H9 (cell line): ENCODE data around the gene GLRA3. TPM values are rescaled to one million over a fixed set of nuclear protein-coding genes. Genes with fewer than 3 reads are reported as not detected.

Experiments
- DNase-seq: peaks from one replicate; pipeline ENCODE4 v3.0.0-alpha.2; 2017
- H2AFZ ChIP-seq: one replicate; pipeline ENCODE4 v1.6.1; 2013; ENCODE audit warnings: mild to moderate bottlenecking, low read length, control low read depth, moderate library complexity
- H2AK5ac ChIP-seq: 2 replicates; pipeline ENCODE4 v1.6.1; 2013; ENCODE audit warnings: low read length, control low read depth, mixed read lengths; ENCODE audit not compliant: insufficient read length
- H2BK120ac ChIP-seq: one replicate; pipeline ENCODE4 v1.6.1; 2013; ENCODE audit warnings: low read depth, mild to moderate bottlenecking, low read length, control low read depth, inconsistent platforms; ENCODE audit not compliant: poor library complexity, severe bottlenecking
- H2BK12ac ChIP-seq: 2 replicates; pipeline ENCODE4 v1.6.1; 2013; ENCODE audit warnings: low read length, control low read depth, mixed read lengths, low read depth; ENCODE audit not compliant: insufficient read length
- H2BK15ac ChIP-seq: 2 replicates; pipeline ENCODE4 v1.6.1; 2013; ENCODE audit warnings: low read depth, low read length, control low read depth
- H2BK20ac ChIP-seq: one replicate; pipeline ENCODE4 v1.6.1; 2013; ENCODE audit warnings: low read depth, mild to moderate bottlenecking, low read length, control low read depth, inconsistent platforms; ENCODE audit not compliant: poor library complexity, severe bottlenecking
- H2BK5ac ChIP-seq: 2 replicates; pipeline ENCODE4 v1.6.1; 2013; ENCODE audit warnings: low read length, control low read depth, mixed read lengths; ENCODE audit not compliant: insufficient read length
- H3K14ac ChIP-seq: 2 replicates; pipeline ENCODE4 v1.6.1; 2013; ENCODE audit warnings: low read length, control low read depth; ENCODE audit not compliant: insufficient read depth
- H3K18ac ChIP-seq: 2 replicates; pipeline ENCODE4 v1.6.1; 2013; ENCODE audit warnings: low read depth, mild to moderate bottlenecking, mixed read lengths, low read length, control low read depth; ENCODE audit not compliant: insufficient read length
- H3K23ac ChIP-seq: 2 replicates; pipeline ENCODE4 v1.6.1; 2013; ENCODE audit warnings: low read length, control low read depth, mixed read lengths, low read depth; ENCODE audit not compliant: insufficient read length
- H3K23me2 ChIP-seq: 2 replicates; pipeline ENCODE4 v1.6.1; 2013; ENCODE audit warnings: low read depth, mild to moderate bottlenecking, mixed read lengths, low read length, control low read depth; ENCODE audit not compliant: insufficient read length, poor library complexity, severe bottlenecking
- H3K27ac ChIP-seq: 2 replicates; pipeline ENCODE4 v1.5.1; 2013; ENCODE audit warnings: low read length, control low read depth, mixed read lengths, low read depth; ENCODE audit not compliant: insufficient read length
- H3K27me3 ChIP-seq: 2 replicates; pipeline ENCODE4 v1.6.1; 2013; ENCODE audit warnings: low read length, control low read depth, inconsistent platforms; ENCODE audit not compliant: insufficient read depth
- H3K4ac ChIP-seq: 2 replicates; pipeline ENCODE4 v1.6.1; 2013; ENCODE audit warnings: low read depth, mild to moderate bottlenecking, control low read depth, inconsistent platforms, low read length, moderate library complexity
- H3K4me1 ChIP-seq: 2 replicates; pipeline ENCODE4 v1.6.1; 2013; ENCODE audit warnings: low read length, control low read depth, inconsistent platforms; ENCODE audit not compliant: insufficient read depth
- H3K4me2 ChIP-seq: 2 replicates; pipeline ENCODE4 v1.6.1; 2013; ENCODE audit warnings: low read length, control low read depth, mixed read lengths; ENCODE audit not compliant: insufficient read length, insufficient read depth
- H3K56ac ChIP-seq: 2 replicates; pipeline ENCODE4 v1.6.1; 2013; ENCODE audit warnings: low read depth, mild to moderate bottlenecking, mixed read lengths, low read length, control low read depth; ENCODE audit not compliant: insufficient read length
- H3K79me1 ChIP-seq: 2 replicates; pipeline ENCODE4 v1.6.1; 2013; ENCODE audit warnings: low read depth, mild to moderate bottlenecking, moderate library complexity, low read length, control low read depth, inconsistent platforms; ENCODE audit not compliant: insufficient read depth, poor library complexity, severe bottlenecking
- H3K79me2 ChIP-seq: 2 replicates; pipeline ENCODE4 v1.6.1; 2013; ENCODE audit warnings: low read length, control low read depth, inconsistent platforms; ENCODE audit not compliant: insufficient read depth
- H3K9ac ChIP-seq: 2 replicates; pipeline ENCODE4 v1.6.1; 2013; ENCODE audit warnings: low read length, control low read depth, mixed read lengths; ENCODE audit not compliant: insufficient read length; ENCODE audit errors: extremely low read depth
- H3K9me3 ChIP-seq: one replicate; pipeline ENCODE4 v1.6.1; 2013; ENCODE audit warnings: low read depth, low read length, inconsistent platforms; ENCODE audit not compliant: control insufficient read depth
- H3T11ph ChIP-seq: one replicate; pipeline ENCODE4 v1.6.1; 2013; ENCODE audit warnings: mild to moderate bottlenecking, low read length, control low read depth, inconsistent platforms
- H4K20me1 ChIP-seq: one replicate; pipeline ENCODE4 v1.6.1; 2013; ENCODE audit not compliant: control insufficient read depth, insufficient read length, insufficient read depth
- H4K5ac ChIP-seq: 2 replicates; pipeline ENCODE4 v1.6.1; 2013; ENCODE audit warnings: low read depth, mild to moderate bottlenecking, mixed read lengths, low read length, control low read depth; ENCODE audit not compliant: insufficient read length
- H4K8ac ChIP-seq: replicated peaks from 2 replicates; pipeline ENCODE4 v1.6.1; 2013; ENCODE audit warnings: low read length, control low read depth, mixed read lengths, low read depth; ENCODE audit not compliant: insufficient read length
- H4K91ac ChIP-seq: 2 replicates; pipeline ENCODE4 v1.6.1; 2013; ENCODE audit warnings: low read depth, mild to moderate bottlenecking, moderate library complexity, mixed read lengths, low read length, control low read depth; ENCODE audit not compliant: insufficient read length
- H3K27ac Mint-ChIP-seq, 3 experiments: 2 replicates in 2 of 3; 3 replicates in 1 of 3; pipeline ENCODE4 v1.8.0; 2020 to 2021; ENCODE audit warnings: mixed read lengths in 3 of 3, mild to moderate bottlenecking in 1 of 3, moderate library complexity in 1 of 3
- H3K27me3 Mint-ChIP-seq: 2 replicates; pipeline ENCODE4 v1.8.0; 2021; ENCODE audit warnings: low read depth, mild to moderate bottlenecking, moderate library complexity, mixed read lengths
- H3K36me3 Mint-ChIP-seq, 3 experiments: 2 replicates in 2 of 3; 3 replicates in 1 of 3; pipeline ENCODE4 v1.8.0; 2020 to 2021; ENCODE audit warnings: low read depth in 3 of 3, mixed read lengths in 3 of 3; ENCODE audit not compliant: insufficient read depth in 1 of 3
- H3K4me1 Mint-ChIP-seq, 2 experiments: 2 replicates each; pipeline ENCODE4 v1.8.0; 2020; ENCODE audit warnings: mixed read lengths in 2 of 2
- H3K4me3 Mint-ChIP-seq, 2 experiments: 2 replicates in 1 of 2; 3 replicates in 1 of 2; pipeline ENCODE4 v1.8.0; 2020 to 2021; ENCODE audit warnings: mild to moderate bottlenecking in 2 of 2, mixed read lengths in 2 of 2, moderate library complexity in 1 of 2
- H3K9me3 Mint-ChIP-seq, 2 experiments: 2 replicates in 1 of 2; 3 replicates in 1 of 2; pipeline ENCODE4 v1.8.0; 2020; ENCODE audit warnings: mild to moderate bottlenecking in 2 of 2, mixed read lengths in 2 of 2, moderate library complexity in 1 of 2
- CTCF ChIP-seq: fragments of 200-600 bp; sonication (generic); conservative IDR thresholded peaks from 3 replicates; pipeline ENCODE4 v1.8.0; 2021; ENCODE audit warnings: antibody characterized with exemption, mild to moderate bottlenecking
- WGBS: extraction: QIAGEN DNeasy Blood & Tissue Kit; methylation state at CpG from one replicate; pipeline ENCODE4 v1.1.7; 2013; ENCODE audit warnings: missing lambda C conversion rate, low lambda C conversion rate, mixed read lengths; ENCODE audit not compliant: insufficient read length; ENCODE audit errors: extremely low coverage; 5-methylcytosine and 5-hydroxymethylcytosine counted together
- total RNA-seq: library from RNA; stranded (reverse); gene quantifications from 2 replicates; pipeline ENCODE4 v1.2.1, GENCODE V29; 2021

GLRA3 gene
- total RNA-seq, 1 experiment from 2014 or later: 0.09 TPM

GRCh38 chr4:174717828-174718227 lies 111.2 kb downstream of the GLRA3 start:
- Histone ChIP-seq H2BK12ac (no peak overlapping the region), H3K9ac (no peak overlapping the region), H2BK120ac (no peak overlapping the region), H3K4me1 (no peaks in the 10 kb centered on the region; the same call in 1 of the 2 replicates), H3K79me2 (no peaks in the 10 kb centered on the region), H2BK20ac (no peak overlapping the region), H3K27me3 (peaks cover 2% of the 10 kb centered on the region; the same call in 1 of the 2 replicates), H3K18ac (no peak overlapping the region), H4K5ac (no peak overlapping the region), H3T11ph (no peak overlapping the region), H2AK5ac (no peak overlapping the region), H3K14ac (no peak overlapping the region), H3K56ac (no peak overlapping the region), H4K20me1 (no peaks in the 10 kb centered on the region), H3K4me2 (no peak overlapping the region), H3K23ac (no peak overlapping the region), H3K9me3 (no peaks in the 10 kb centered on the region), H3K27ac (no peak overlapping the region), H3K4ac (no peak overlapping the region), H2BK5ac (no peak overlapping the region), H3K79me1 (no peaks in the 10 kb centered on the region), H2BK15ac (no peak overlapping the region), H2AFZ (no peak overlapping the region), H3K23me2 (no peaks in the 10 kb centered on the region), H4K8ac (no peak overlapping the region), H4K91ac (no peak overlapping the region)
- H3K36me3 Mint-ChIP-seq: no peaks in the 10 kb centered on the region
- H3K9me3 Mint-ChIP-seq: no peaks in the 10 kb centered on the region
- H3K4me3 Mint-ChIP-seq: no peak overlapping the region
- H3K4me1 Mint-ChIP-seq: peaks cover 15 to 22% of the 10 kb centered on the region in 2 experiments
- TF ChIP-seq CTCF: no peak
- H3K27me3 Mint-ChIP-seq: no peaks in the 10 kb centered on the region
- H3K27ac Mint-ChIP-seq: no peak overlapping the region
- no peak for DNase-seq
- WGBS: no CpG with 5 or more reads among the region's 3 CpGs
